Stimulated activated CD4-positive, alpha-beta T cell treated with anti-CD3 and anti-CD28 coated beads, Interleukin-1b, Interleukin-23, amount 100 ng/mL, for 1 hour (primary cell): ENCODE data around the gene ARHGEF11.

ENCODE experiments used
- DNase-seq, 2 donors: peaks; one replicate each; pipeline ENCODE4 v3.0.0-alpha.2; 2020; ENCODE audit warnings: low read depth in 2 of 2

Gene ARHGEF11

GRCh38 chr1:156910309-156910782 lies 135.2 kb downstream of the ARHGEF11 start:
- peak in 1 of 2 donors; percentile 50 for DNase-seq

- no peak for DNase-seq
These were observed 135.9 kb downstream of the ARHGEF11 start for GRCh38 chr1:156909671-156910070.

GRCh38 chr1:156908955-156909354 lies 136.6 kb downstream of the ARHGEF11 start:
- DNase-seq, result no peak

- DNase-seq, result no peak
These were observed 137.0 kb downstream of the ARHGEF11 start for GRCh38 chr1:156908541-156908940.

- no peak for DNase-seq
These were observed 139.2 kb downstream of the ARHGEF11 start for GRCh38 chr1:156906206-156906906.

- DNase-seq, result no peak
These were observed 139.9 kb downstream of the ARHGEF11 start for GRCh38 chr1:156905651-156906050.

GRCh38 chr1:156905176-156905575 lies 140.4 kb downstream of the ARHGEF11 start:
- no peak for DNase-seq

GRCh38 chr1:156904187-156904959 lies 141.2 kb downstream of the ARHGEF11 start:
- DNase-seq, result no peak

- DNase-seq, result no peak
These were observed 142.0 kb downstream of the ARHGEF11 start for GRCh38 chr1:156903328-156904091.

GRCh38 chr1:156901966-156902915 lies 143.3 kb downstream of the ARHGEF11 start:
- no peak for DNase-seq

GRCh38 chr1:156901590-156901900 lies 144.0 kb downstream of the ARHGEF11 start:
- no peak for DNase-seq

- DNase-seq, result no peak
These were observed 144.5 kb downstream of the ARHGEF11 start for GRCh38 chr1:156900896-156901589.

- no peak for DNase-seq
These were observed 145.4 kb downstream of the ARHGEF11 start for GRCh38 chr1:156899956-156900718.

- DNase-seq, result no peak
These were observed 146.4 kb downstream of the ARHGEF11 start for GRCh38 chr1:156898971-156899664.

GRCh38 chr1:156898161-156898566 lies 147.4 kb downstream of the ARHGEF11 start:
- DNase-seq, result no peak

- DNase-seq, result no peak
These were observed 148.3 kb downstream of the ARHGEF11 start for GRCh38 chr1:156897078-156897825.

- no peak for DNase-seq
These were observed 149.0 kb downstream of the ARHGEF11 start for GRCh38 chr1:156896490-156897033.

GRCh38 chr1:156895927-156896326 lies 149.6 kb downstream of the ARHGEF11 start:
- DNase-seq, result no peak
